SKM-1 (cell line): ENCODE data around the gene AEBP1.

Experiments
- DNase-seq: peaks from one replicate; lab custom pipeline; 2025; ENCODE audit not compliant: unreplicated experiment; lab: John Stamatoyannopoulos, UW

Gene AEBP1

GRCh38 chr7:44066494-44067063, 37.6 kb upstream of the AEBP1 start:
- no peak for DNase-seq

GRCh38 chr7:44067064-44067951, 36.8 kb upstream of the AEBP1 start:
- no peak for DNase-seq

GRCh38 chr7:44068054-44068453, 36.1 kb upstream of the AEBP1 start:
- DNase-seq = no peak

- no peak for DNase-seq
Measured at GRCh38 chr7:44071726-44072363, 32.3 kb upstream of the AEBP1 start.

GRCh38 chr7:44072364-44073231, 31.5 kb upstream of the AEBP1 start:
- DNase-seq = no peak

GRCh38 chr7:44073664-44074348, 30.3 kb upstream of the AEBP1 start:
- no peak for DNase-seq

GRCh38 chr7:44074349-44074695, 29.8 kb upstream of the AEBP1 start:
- no peak for DNase-seq

- DNase-seq = no peak
Measured at GRCh38 chr7:44075296-44076075, 28.7 kb upstream of the AEBP1 start.

- no peak for DNase-seq
Measured at GRCh38 chr7:44076101-44076895, 27.8 kb upstream of the AEBP1 start.

GRCh38 chr7:44077061-44077460, 27.1 kb upstream of the AEBP1 start:
- no peak for DNase-seq

GRCh38 chr7:44077681-44078091, 26.5 kb upstream of the AEBP1 start:
- DNase-seq = no peak

GRCh38 chr7:44078521-44078920, 25.6 kb upstream of the AEBP1 start:
- no peak for DNase-seq

GRCh38 chr7:44079331-44080021, 24.7 kb upstream of the AEBP1 start:
- DNase-seq = no peak

GRCh38 chr7:44080118-44080517, 24.0 kb upstream of the AEBP1 start:
- DNase-seq = no peak

- DNase-seq = no peak
Measured at GRCh38 chr7:44080686-44081265, 23.4 kb upstream of the AEBP1 start.

- DNase-seq = no peak
Measured at GRCh38 chr7:44081266-44081748, 22.8 kb upstream of the AEBP1 start.

GRCh38 chr7:44082541-44083207, 21.5 kb upstream of the AEBP1 start:
- peak; percentile 95 for DNase-seq
